GM23338 (cell line): ENCODE data around the gene HS6ST3. TPM values are rescaled to one million over a fixed set of nuclear protein-coding genes. Genes with fewer than 3 reads are reported as not detected.

Source experiments
- CREB1 ChIP-seq: fragments of 250-450 bp; sonication (Bioruptor Pico); IDR thresholded peaks from 2 replicates; pipeline ENCODE4 v1.5.0; 2020; ENCODE audit warnings: low read depth, mild to moderate bottlenecking, moderate library complexity
- ETS1 ChIP-seq: IDR thresholded peaks from 2 replicates; pipeline ENCODE4 v1.6.1; 2016; ENCODE audit warnings: antibody characterized with exemption
- POLR2AphosphoS5 ChIP-seq: IDR thresholded peaks from 2 replicates; pipeline ENCODE4 v1.6.1; 2016; ENCODE audit warnings: antibody characterized with exemption, low read depth
- STAT1 ChIP-seq: IDR thresholded peaks from one replicate; pipeline ENCODE4 v1.6.1; 2016; ENCODE audit warnings: antibody characterized with exemption; ENCODE audit not compliant: unreplicated experiment
- ZNF331 ChIP-seq: fragments of 250-450 bp; sonication (Bioruptor Pico); IDR thresholded peaks from 2 replicates; pipeline ENCODE4 v1.5.0; 2020; ENCODE audit warnings: low read depth, mild to moderate bottlenecking, moderate library complexity
- ZNF462 ChIP-seq: fragments of 250-450 bp; sonication (Bioruptor Pico); IDR thresholded peaks from 2 replicates; pipeline ENCODE4 v1.5.0; 2020; ENCODE audit warnings: mild to moderate bottlenecking, moderate library complexity
- polyA plus RNA-seq: library from polyadenylated mRNA; unstranded; fragments of >200 nt; fragmentation: Nextera tagmentation; extraction: Ambion mirVana; gene quantifications from 2 replicates; pipeline ENCODE4 v1.2.1, GENCODE V29; 2016
- total RNA-seq: library from RNA; depleted of rRNA; stranded (reverse); fragments of >200 nt; shearing (Covaris generic); gene quantifications from 2 replicates; pipeline ENCODE4 v1.2.3, GENCODE V29; 2014
- TF ChIP-seq, protein P1 (sequence below), 2 experiments: fragments of 200-600 bp in 1 of 2; sonication (generic) in 1 of 2; conservative IDR thresholded peaks; 2 replicates each; pipeline versions ENCODE4 v1.5.1 to v1.6.1; 2016 to 2017; ENCODE audit warnings: antibody characterized with exemption in 2 of 2, low read depth in 2 of 2, mild to moderate bottlenecking in 2 of 2, moderate library complexity in 1 of 2

The HS6ST3 gene
- total and polyA plus RNA-seq, 2 experiments from 2014 or later, result 0.52 to 0.80 TPM

- no peak for TF ChIP-seq ZNF462 (CRISPR knock-in tag)
- TF ChIP-seq ZNF331, result no peak
- TF ChIP-seq, protein P1, sequence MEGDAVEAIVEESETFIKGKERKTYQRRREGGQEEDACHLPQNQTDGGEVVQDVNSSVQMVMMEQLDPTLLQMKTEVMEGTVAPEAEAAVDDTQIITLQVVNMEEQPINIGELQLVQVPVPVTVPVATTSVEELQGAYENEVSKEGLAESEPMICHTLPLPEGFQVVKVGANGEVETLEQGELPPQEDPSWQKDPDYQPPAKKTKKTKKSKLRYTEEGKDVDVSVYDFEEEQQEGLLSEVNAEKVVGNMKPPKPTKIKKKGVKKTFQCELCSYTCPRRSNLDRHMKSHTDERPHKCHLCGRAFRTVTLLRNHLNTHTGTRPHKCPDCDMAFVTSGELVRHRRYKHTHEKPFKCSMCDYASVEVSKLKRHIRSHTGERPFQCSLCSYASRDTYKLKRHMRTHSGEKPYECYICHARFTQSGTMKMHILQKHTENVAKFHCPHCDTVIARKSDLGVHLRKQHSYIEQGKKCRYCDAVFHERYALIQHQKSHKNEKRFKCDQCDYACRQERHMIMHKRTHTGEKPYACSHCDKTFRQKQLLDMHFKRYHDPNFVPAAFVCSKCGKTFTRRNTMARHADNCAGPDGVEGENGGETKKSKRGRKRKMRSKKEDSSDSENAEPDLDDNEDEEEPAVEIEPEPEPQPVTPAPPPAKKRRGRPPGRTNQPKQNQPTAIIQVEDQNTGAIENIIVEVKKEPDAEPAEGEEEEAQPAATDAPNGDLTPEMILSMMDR (conservative IDR thresholded peaks at IDR 0.05; ENCODE audit: low read depth in 2 of 2), result no peak
- TF ChIP-seq ETS1, result no peak
- no peak for TF ChIP-seq CREB1 (CRISPR knock-in tag)
- TF ChIP-seq POLR2AphosphoS5, result no peak
- no peak for TF ChIP-seq STAT1
Measured at GRCh38 chr13:96621634-96622183, 531.8 kb downstream of the HS6ST3 start (continued).
